Activated T-helper 17 cell treated with anti-CD3 and anti-CD28 coated beads, Interleukin-2, amount 50 U/mL, for 72 hours (primary cell): ENCODE data around the gene CCDC148. TPM values are rescaled to one million over a fixed set of nuclear protein-coding genes. Genes with fewer than 3 reads are reported as not detected.
A peak's percentile ranks its signal among the peaks of the same experiment; 100 is the strongest.

Experiments used
- ATAC-seq: fragments of 150-1000 bp; cut with Tn5 transposase; replicated peaks from 2 replicates; pipeline ENCODE4 v1.10.0; 2021; ENCODE audit warnings: mild to moderate bottlenecking, moderate library complexity
- H3K27ac Mint-ChIP-seq: one replicate; pipeline ENCODE4 v1.8.0; 2022; ENCODE audit warnings: mixed read lengths
- H3K27me3 Mint-ChIP-seq: one replicate; pipeline ENCODE4 v1.8.0; 2022; ENCODE audit warnings: mixed read lengths
- H3K36me3 Mint-ChIP-seq: one replicate; pipeline ENCODE4 v1.8.0; 2022; ENCODE audit warnings: low read depth, mild to moderate bottlenecking, mixed read lengths
- H3K4me1 Mint-ChIP-seq: one replicate; pipeline ENCODE4 v1.8.0; 2022; ENCODE audit warnings: mixed read lengths
- H3K4me3 Mint-ChIP-seq: one replicate; pipeline ENCODE4 v1.8.0; 2022; ENCODE audit warnings: mild to moderate bottlenecking, mixed read lengths
- H3K9me3 Mint-ChIP-seq: one replicate; pipeline ENCODE4 v1.8.0; 2022; ENCODE audit warnings: mixed read lengths
- total RNA-seq, 2 donors: library from RNA; stranded (reverse); gene quantifications; one replicate each; pipeline ENCODE4 v1.2.3, GENCODE V29; 2022

CCDC148 gene
- total RNA-seq, 2 donors from 2014 or later, result 0.82 to 0.93 TPM

GRCh38 chr2:158199928-158200650 lies 256.5 kb downstream of the CCDC148 start:
- no peak overlapping the region for H3K4me3 Mint-ChIP-seq
- no peak overlapping the region for H3K27ac Mint-ChIP-seq
- H3K9me3 Mint-ChIP-seq, result peaks cover 3% of the 10 kb centered on the region
- peaks cover 14% of the 10 kb centered on the region for H3K27me3 Mint-ChIP-seq
- ATAC-seq, result no peak
- no peaks in the 10 kb centered on the region for H3K36me3 Mint-ChIP-seq
- no peaks in the 10 kb centered on the region for H3K4me1 Mint-ChIP-seq

GRCh38 chr2:158197940-158198339 lies 258.6 kb downstream of the CCDC148 start:
- H3K36me3 Mint-ChIP-seq, result no peaks in the 10 kb centered on the region
- H3K27ac Mint-ChIP-seq, result no peak overlapping the region
- peaks cover 14% of the 10 kb centered on the region for H3K27me3 Mint-ChIP-seq
- no peak overlapping the region for H3K4me3 Mint-ChIP-seq
- no peaks in the 10 kb centered on the region for H3K4me1 Mint-ChIP-seq
- peaks cover 3% of the 10 kb centered on the region for H3K9me3 Mint-ChIP-seq
- ATAC-seq, result no peak

GRCh38 chr2:158194229-158194628 lies 262.3 kb downstream of the CCDC148 start:
- H3K36me3 Mint-ChIP-seq, result no peaks in the 10 kb centered on the region
- no peak overlapping the region for H3K4me3 Mint-ChIP-seq
- peaks cover 14% of the 10 kb centered on the region for H3K4me1 Mint-ChIP-seq
- H3K9me3 Mint-ChIP-seq, result peaks cover 3% of the 10 kb centered on the region
- no peak overlapping the region for H3K27ac Mint-ChIP-seq
- peaks cover 15% of the 10 kb centered on the region for H3K27me3 Mint-ChIP-seq
- ATAC-seq, result no peak

- H3K36me3 Mint-ChIP-seq, result no peaks in the 10 kb centered on the region
- no peaks in the 10 kb centered on the region for H3K9me3 Mint-ChIP-seq
- no peak overlapping the region for H3K4me3 Mint-ChIP-seq
- H3K27ac Mint-ChIP-seq, result no peak overlapping the region
- H3K27me3 Mint-ChIP-seq, result peaks cover 8% of the 10 kb centered on the region
- H3K4me1 Mint-ChIP-seq, result peaks cover 14% of the 10 kb centered on the region
- no peak for ATAC-seq
These were observed 263.8 kb downstream of the CCDC148 start for GRCh38 chr2:158192515-158193443.

GRCh38 chr2:158191076-158191895 lies 265.3 kb downstream of the CCDC148 start:
- Mint-ChIP-seq H3K27me3 (peaks cover 5% of the 10 kb centered on the region), H3K4me3 (peak overlapping the region; percentile 49), H3K9me3 (no peaks in the 10 kb centered on the region), H3K4me1 (peaks cover 14% of the 10 kb centered on the region), H3K27ac (peak overlapping the region; percentile 72), H3K36me3 (no peaks in the 10 kb centered on the region)
- ATAC-seq, result peak; percentile 84

- no peak overlapping the region for H3K27ac Mint-ChIP-seq
- peaks cover 14% of the 10 kb centered on the region for H3K27me3 Mint-ChIP-seq
- H3K36me3 Mint-ChIP-seq, result no peaks in the 10 kb centered on the region
- peak; percentile 36 for ATAC-seq
- no peak overlapping the region for H3K4me3 Mint-ChIP-seq
- H3K4me1 Mint-ChIP-seq, result peaks cover 14% of the 10 kb centered on the region
- H3K9me3 Mint-ChIP-seq, result no peaks in the 10 kb centered on the region
These were observed 267.0 kb downstream of the CCDC148 start for GRCh38 chr2:158189526-158189925.

- Mint-ChIP-seq H3K27me3 (peaks cover 14% of the 10 kb centered on the region), H3K4me1 (peaks cover 14% of the 10 kb centered on the region), H3K9me3 (no peaks in the 10 kb centered on the region), H3K4me3 (no peak overlapping the region), H3K36me3 (no peaks in the 10 kb centered on the region), H3K27ac (no peak overlapping the region)
- ATAC-seq, result no peak
These were observed 268.6 kb downstream of the CCDC148 start for GRCh38 chr2:158187908-158188307.

- no peaks in the 10 kb centered on the region for H3K36me3 Mint-ChIP-seq
- ATAC-seq, result peak; percentile 33
- H3K4me1 Mint-ChIP-seq, result peaks cover 3% of the 10 kb centered on the region
- no peak overlapping the region for H3K4me3 Mint-ChIP-seq
- peaks cover 31% of the 10 kb centered on the region for H3K27me3 Mint-ChIP-seq
- no peaks in the 10 kb centered on the region for H3K9me3 Mint-ChIP-seq
- no peak overlapping the region for H3K27ac Mint-ChIP-seq
These were observed 271.8 kb downstream of the CCDC148 start for GRCh38 chr2:158184556-158185343.

- H3K36me3 Mint-ChIP-seq, result no peaks in the 10 kb centered on the region
- ATAC-seq, result no peak
- no peaks in the 10 kb centered on the region for H3K4me1 Mint-ChIP-seq
- H3K9me3 Mint-ChIP-seq, result no peaks in the 10 kb centered on the region
- H3K27ac Mint-ChIP-seq, result no peak overlapping the region
- H3K4me3 Mint-ChIP-seq, result no peak overlapping the region
- H3K27me3 Mint-ChIP-seq, result peaks cover 28% of the 10 kb centered on the region
These were observed 272.6 kb downstream of the CCDC148 start for GRCh38 chr2:158184001-158184400.

GRCh38 chr2:158182676-158183295 lies 273.8 kb downstream of the CCDC148 start:
- no peaks in the 10 kb centered on the region for H3K36me3 Mint-ChIP-seq
- no peaks in the 10 kb centered on the region for H3K4me1 Mint-ChIP-seq
- H3K27ac Mint-ChIP-seq, result no peak overlapping the region
- no peaks in the 10 kb centered on the region for H3K9me3 Mint-ChIP-seq
- H3K27me3 Mint-ChIP-seq, result peaks cover 40% of the 10 kb centered on the region
- ATAC-seq, result no peak
- H3K4me3 Mint-ChIP-seq, result no peak overlapping the region

GRCh38 chr2:158181171-158181570 lies 275.4 kb downstream of the CCDC148 start:
- Mint-ChIP-seq H3K36me3 (no peaks in the 10 kb centered on the region), H3K4me3 (no peak overlapping the region), H3K9me3 (no peaks in the 10 kb centered on the region), H3K4me1 (no peaks in the 10 kb centered on the region), H3K27ac (no peak overlapping the region), H3K27me3 (peaks cover 40% of the 10 kb centered on the region)
- ATAC-seq, result no peak

- Mint-ChIP-seq H3K4me1 (no peaks in the 10 kb centered on the region), H3K27me3 (peaks cover 34% of the 10 kb centered on the region), H3K4me3 (no peak overlapping the region), H3K36me3 (no peaks in the 10 kb centered on the region), H3K9me3 (no peaks in the 10 kb centered on the region), H3K27ac (no peak overlapping the region)
- ATAC-seq, result no peak
These were observed 276.9 kb downstream of the CCDC148 start for GRCh38 chr2:158179660-158180059.

- H3K4me1 Mint-ChIP-seq, result no peaks in the 10 kb centered on the region
- peaks cover 34% of the 10 kb centered on the region for H3K27me3 Mint-ChIP-seq
- H3K9me3 Mint-ChIP-seq, result no peaks in the 10 kb centered on the region
- H3K27ac Mint-ChIP-seq, result no peak overlapping the region
- no peak overlapping the region for H3K4me3 Mint-ChIP-seq
- no peaks in the 10 kb centered on the region for H3K36me3 Mint-ChIP-seq
- ATAC-seq, result no peak
These were observed 277.9 kb downstream of the CCDC148 start for GRCh38 chr2:158178646-158179045.
